CD4-positive, alpha-beta T cell treated with Interleukin-10 for 1 hour (primary cell): ENCODE measurements around the gene RCC1.
"Not testable (repeated sequence)": the region's sequence is repeated elsewhere in the genome, so short reads cannot be mapped to it uniquely, and the experiment has no call there.

ENCODE experiments used
- DNase-seq: peaks from one replicate; pipeline ENCODE4 v3.0.0-alpha.2; 2020

Gene RCC1

GRCh38 chr1:28552758-28553663 is 47.2 kb downstream of the RCC1 start, which contains the start of gene TRNAU1AP:
TSS of gene TRNAU1AP (plus strand) at chr1:28553085. CDS start at chr1:28553111, 26 bp downstream.
- DNase-seq, result peak; percentile 98

GRCh38 chr1:28560886-28561285 is 55.0 kb downstream of the RCC1 start:
- DNase-seq, result no peak

GRCh38 chr1:28564310-28564709 is 58.5 kb downstream of the RCC1 start:
- no peak for DNase-seq

- DNase-seq, result no peak
Measured at GRCh38 chr1:28565040-28565439, 59.2 kb downstream of the RCC1 start.

GRCh38 chr1:28565726-28566125 is 59.9 kb downstream of the RCC1 start:
- DNase-seq, result no peak

GRCh38 chr1:28566931-28567330 is 61.1 kb downstream of the RCC1 start:
- no peak for DNase-seq

GRCh38 chr1:28571911-28572310 is 66.1 kb downstream of the RCC1 start:
- no peak for DNase-seq

- DNase-seq, result not testable (repeated sequence)
Measured at GRCh38 chr1:28572891-28573290, 67.0 kb downstream of the RCC1 start.

GRCh38 chr1:28573564-28573963 is 67.7 kb downstream of the RCC1 start:
- no peak for DNase-seq

GRCh38 chr1:28577052-28577678 is 71.3 kb downstream of the RCC1 start:
- peak; percentile 15 for DNase-seq

- no peak for DNase-seq
Measured at GRCh38 chr1:28577738-28578536, 72.1 kb downstream of the RCC1 start.

- DNase-seq, result no peak
Measured at GRCh38 chr1:28578696-28579218, 72.9 kb downstream of the RCC1 start.

- no peak for DNase-seq
Measured at GRCh38 chr1:28579401-28579800, 73.6 kb downstream of the RCC1 start.

GRCh38 chr1:28580722-28581530 is 75.1 kb downstream of the RCC1 start:
- DNase-seq, result peak; percentile 65

- peak; percentile 95 for DNase-seq
Measured at GRCh38 chr1:28581531-28582247, 75.8 kb downstream of the RCC1 start.

- DNase-seq, result no peak
Measured at GRCh38 chr1:28582248-28582615, 76.4 kb downstream of the RCC1 start.

- DNase-seq, result not testable (repeated sequence)
Measured at GRCh38 chr1:28586585-28587391, 80.9 kb downstream of the RCC1 start.
